A673 (cell line): Measurements from ENCODE around the gene ADAMTS13. TPM values are rescaled to one million over a fixed set of nuclear protein-coding genes. Genes with fewer than 3 reads are reported as not detected.
A peak's percentile ranks its signal among the peaks of the same experiment; 100 is the strongest.

Source experiments
- BruUV-seq: library from RNA; stranded (reverse); fragments of 400-500 nt; replicated peaks from 2 replicates; lab custom pipeline; 2021; lab: Mats Ljungman, UMichigan
- CTCF ChIA-PET: fragments of 300-600 bp; sonication (Branson Sonifier 250); formaldehyde crosslinking; loops from one replicate; lab custom pipeline; 2022; ENCODE audit warnings: antibody characterized with exemption; lab: Charles Lee
- POLR2A ChIA-PET: fragments of 300-600 bp; sonication (Branson Sonifier 250); formaldehyde crosslinking; loops from one replicate; lab custom pipeline; 2022; ENCODE audit warnings: antibody characterized with exemption; ENCODE audit not compliant: low non-redundant PET; lab: Charles Lee
- DNase-seq: peaks from one replicate; pipeline ENCODE4 v3.0.0-alpha.2; 2015; ENCODE audit warnings: low spot score
- H3K27ac ChIP-seq: fragments of 200-600 bp; sonication (generic); 2 replicates; pipeline ENCODE4 v1.5.1; 2016; ENCODE audit warnings: mixed run types, low read depth, mild to moderate bottlenecking, mixed read lengths, antibody characterized with exemption, low read length; ENCODE audit not compliant: poor library complexity, severe bottlenecking
- H3K27me3 ChIP-seq: fragments of 200-600 bp; sonication (generic); replicated peaks from 2 replicates; pipeline ENCODE4 v1.6.1; 2017; ENCODE audit warnings: mixed run types, low read depth, mild to moderate bottlenecking, mixed read lengths, antibody characterized with exemption, low read length; ENCODE audit not compliant: insufficient read depth, poor library complexity
- H3K36me3 ChIP-seq: fragments of 200-600 bp; sonication (generic); 2 replicates; pipeline ENCODE4 v1.6.1; 2016; ENCODE audit warnings: mixed run types, mild to moderate bottlenecking, mixed read lengths, antibody characterized with exemption, low read length; ENCODE audit not compliant: insufficient read depth, poor library complexity, severe bottlenecking
- H3K4me1 ChIP-seq: fragments of 200-600 bp; sonication (generic); 2 replicates; pipeline ENCODE4 v1.6.1; 2017; ENCODE audit warnings: mixed run types, mild to moderate bottlenecking, mixed read lengths, antibody characterized with exemption, low read length; ENCODE audit not compliant: insufficient read depth, poor library complexity, severe bottlenecking
- H3K4me3 ChIP-seq: fragments of 200-600 bp; sonication (generic); 2 replicates; pipeline ENCODE4 v1.5.1; 2016; ENCODE audit warnings: low read depth, mixed run types, mild to moderate bottlenecking, mixed read lengths, low read length; ENCODE audit not compliant: poor library complexity, severe bottlenecking
- H3K9me3 ChIP-seq: fragments of 200-600 bp; sonication (generic); 2 replicates; pipeline ENCODE4 v1.6.1; 2016; ENCODE audit warnings: mixed run types, low read depth, mild to moderate bottlenecking, mixed read lengths, antibody characterized with exemption, low read length; ENCODE audit not compliant: poor library complexity, severe bottlenecking
- CTCF ChIP-seq: fragments of 300-800, 200-600 bp; sonication (generic); conservative IDR thresholded peaks from 2 replicates; pipeline ENCODE4 v1.5.1; 2017; ENCODE audit warnings: low read depth, mild to moderate bottlenecking, antibody characterized with exemption, low read length, moderate library complexity, mixed read lengths
- EZH2 ChIP-seq: fragments of 200-600 bp; sonication (generic); IDR thresholded peaks from 2 replicates; pipeline ENCODE4 v1.6.1; 2017; ENCODE audit warnings: borderline replicate concordance, low read depth, mild to moderate bottlenecking, mixed read lengths, antibody characterized with exemption, low read length; ENCODE audit not compliant: poor library complexity, severe bottlenecking
- intact Hi-C: fragments of 100-400 bp; cut with micrococcal nuclease; formaldehyde crosslinking; loops from one replicate; pipeline ENCODE4 v1.10.0; 2022; ENCODE audit not compliant: unreplicated experiment
- total RNA-seq: library from RNA; stranded (reverse); gene quantifications from 2 replicates; pipeline ENCODE4 v1.2.3, GENCODE V29; 2021

ADAMTS13 gene
- total RNA-seq, 1 experiment from 2014 or later: 1.3 TPM

GRCh38 chr9:133419005-133419404 is 3.2 kb upstream of the ADAMTS13 start:
- H3K4me3 ChIP-seq: peak overlapping the region; percentile 98
- no peaks in the 10 kb centered on the region for H3K36me3 ChIP-seq
- no peaks in the 10 kb centered on the region for H3K9me3 ChIP-seq
- BruUV-seq: no TSS peak
- ChIA-PET CTCF (no interaction called here), POLR2A (interaction anchor here (0.6 kb wide), 2 partner anchors 40 to 156 kb away, joined by 6 to 7 read pairs; partner anchors contain the start of gene CACFD1)
- intact Hi-C loops: no loop called here
- H3K27ac ChIP-seq: no peak overlapping the region
- TF ChIP-seq CTCF (no peak), EZH2 (no peak)
- no peaks in the 10 kb centered on the region for H3K27me3 ChIP-seq
- no peak for DNase-seq
- peaks cover 7% of the 10 kb centered on the region for H3K4me1 ChIP-seq

- CTCF ChIA-PET: no interaction called here
- POLR2A ChIA-PET: no interaction called here
Measured at GRCh38 chr9:133420392-133420827, 1.8 kb upstream of the ADAMTS13 start.

GRCh38 chr9:133423216-133423615 is 1.0 kb downstream of the ADAMTS13 start:
- no peak for DNase-seq
- H3K27ac ChIP-seq: no peak overlapping the region
- no peaks in the 10 kb centered on the region for H3K9me3 ChIP-seq
- TF ChIP-seq CTCF (no peak), EZH2 (no peak)
- ChIA-PET CTCF (no interaction called here), POLR2A (no interaction called here)
- BruUV-seq: no TSS peak
- H3K36me3 ChIP-seq: no peaks in the 10 kb centered on the region
- H3K4me3 ChIP-seq: no peak overlapping the region
- H3K27me3 ChIP-seq: peaks cover 7% of the 10 kb centered on the region
- no peaks in the 10 kb centered on the region for H3K4me1 ChIP-seq
- intact Hi-C loops: no loop called here

More at GRCh38 chr9:133420392-133420827, 1.8 kb upstream of the ADAMTS13 start:
- intact Hi-C loops: no loop called here
- no peak for TF ChIP-seq CTCF
- no peak for TF ChIP-seq EZH2
- BruUV-seq: no TSS peak
- Histone ChIP-seq H3K36me3 (no peaks in the 10 kb centered on the region), H3K27ac (no peak overlapping the region), H3K4me1 (peaks cover 7% of the 10 kb centered on the region), H3K9me3 (no peaks in the 10 kb centered on the region), H3K4me3 (no peak overlapping the region), H3K27me3 (no peaks in the 10 kb centered on the region)
- no peak for DNase-seq
